ENCODE results near the gene INPP4A.

DNA sequence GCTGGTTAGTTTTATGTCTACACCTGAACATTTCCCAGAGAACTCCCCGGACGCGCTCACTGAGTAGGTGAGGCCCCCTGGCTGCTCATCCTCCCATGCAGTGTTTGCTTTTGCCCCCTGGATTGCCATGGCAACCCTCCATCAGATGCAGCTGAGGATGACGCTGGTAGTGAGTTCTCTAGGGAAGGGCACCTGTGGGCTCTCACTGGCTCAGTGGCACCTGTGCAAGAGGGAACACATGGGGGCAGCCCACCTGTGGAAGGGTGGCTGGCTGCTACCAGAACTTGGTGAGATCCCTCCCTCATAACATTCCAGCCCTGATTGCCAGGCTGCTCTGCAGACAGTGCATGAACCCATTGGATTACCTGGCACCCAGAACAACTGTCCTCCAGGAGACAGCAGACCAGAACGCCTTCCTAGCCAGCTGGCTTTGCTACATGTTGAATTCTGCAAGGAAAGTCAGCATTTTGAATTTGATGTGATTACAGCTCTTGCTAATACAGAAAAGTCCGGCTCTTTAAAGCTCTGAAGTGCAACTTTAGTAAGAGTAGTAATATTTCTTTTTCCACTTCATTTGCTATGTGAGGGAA, 142.0 kb downstream of the INPP4A start:
- TF ChIP-seq, protein P1, sequence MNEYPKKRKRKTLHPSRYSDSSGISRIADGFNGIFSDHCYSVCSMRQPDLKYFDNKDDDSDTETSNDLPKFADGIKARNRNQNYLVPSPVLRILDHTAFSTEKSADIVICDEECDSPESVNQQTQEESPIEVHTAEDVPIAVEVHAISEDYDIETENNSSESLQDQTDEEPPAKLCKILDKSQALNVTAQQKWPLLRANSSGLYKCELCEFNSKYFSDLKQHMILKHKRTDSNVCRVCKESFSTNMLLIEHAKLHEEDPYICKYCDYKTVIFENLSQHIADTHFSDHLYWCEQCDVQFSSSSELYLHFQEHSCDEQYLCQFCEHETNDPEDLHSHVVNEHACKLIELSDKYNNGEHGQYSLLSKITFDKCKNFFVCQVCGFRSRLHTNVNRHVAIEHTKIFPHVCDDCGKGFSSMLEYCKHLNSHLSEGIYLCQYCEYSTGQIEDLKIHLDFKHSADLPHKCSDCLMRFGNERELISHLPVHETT (CRISPR knock-in tag; conservative IDR thresholded peaks at IDR 0.05 in 1 of 2, IDR thresholded peaks at IDR 0.05 in 1 of 2) = no peak
- TF ChIP-seq SRF (CRISPR knock-in tag; IDR thresholded peaks at IDR 0.05) (no peak), RBM34 (IDR thresholded peaks at IDR 0.05; ENCODE audit: borderline replicate concordance, insufficient read depth, low read length) (no peak), CHD4 (IDR thresholded peaks at IDR 0.05; ENCODE audit: insufficient read depth, insufficient replicate concordance, low read depth, low read length, poor library complexity, severe bottlenecking) (no peak), ETV6 (IDR thresholded peaks at IDR 0.05; ENCODE audit: borderline replicate concordance in 1 of 2, low read depth in 2 of 2, low read length in 1 of 2) (no peak), ETV6 (CRISPR knock-in tag; IDR thresholded peaks at IDR 0.05; ENCODE audit: borderline replicate concordance) (no peak), EGR1 (conservative IDR thresholded peaks at IDR 0.05) (no peak), ZC3H4 (CRISPR knock-in tag; IDR thresholded peaks at IDR 0.05; ENCODE audit: borderline replicate concordance) (no peak), SMARCE1 (IDR thresholded peaks at IDR 0.05) (no peak)
- TF ChIP-seq, protein P2, sequence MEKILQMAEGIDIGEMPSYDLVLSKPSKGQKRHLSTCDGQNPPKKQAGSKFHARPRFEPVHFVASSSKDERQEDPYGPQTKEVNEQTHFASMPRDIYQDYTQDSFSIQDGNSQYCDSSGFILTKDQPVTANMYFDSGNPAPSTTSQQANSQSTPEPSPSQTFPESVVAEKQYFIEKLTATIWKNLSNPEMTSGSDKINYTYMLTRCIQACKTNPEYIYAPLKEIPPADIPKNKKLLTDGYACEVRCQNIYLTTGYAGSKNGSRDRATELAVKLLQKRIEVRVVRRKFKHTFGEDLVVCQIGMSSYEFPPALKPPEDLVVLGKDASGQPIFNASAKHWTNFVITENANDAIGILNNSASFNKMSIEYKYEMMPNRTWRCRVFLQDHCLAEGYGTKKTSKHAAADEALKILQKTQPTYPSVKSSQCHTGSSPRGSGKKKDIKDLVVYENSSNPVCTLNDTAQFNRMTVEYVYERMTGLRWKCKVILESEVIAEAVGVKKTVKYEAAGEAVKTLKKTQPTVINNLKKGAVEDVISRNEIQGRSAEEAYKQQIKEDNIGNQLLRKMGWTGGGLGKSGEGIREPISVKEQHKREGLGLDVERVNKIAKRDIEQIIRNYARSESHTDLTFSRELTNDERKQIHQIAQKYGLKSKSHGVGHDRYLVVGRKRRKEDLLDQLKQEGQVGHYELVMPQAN (IDR thresholded peaks at IDR 0.05; ENCODE audit: borderline replicate concordance) = no peak
- TF ChIP-seq, protein P3, sequence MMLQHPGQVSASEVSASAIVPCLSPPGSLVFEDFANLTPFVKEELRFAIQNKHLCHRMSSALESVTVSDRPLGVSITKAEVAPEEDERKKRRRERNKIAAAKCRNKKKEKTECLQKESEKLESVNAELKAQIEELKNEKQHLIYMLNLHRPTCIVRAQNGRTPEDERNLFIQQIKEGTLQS (IDR thresholded peaks at IDR 0.05) = no peak
- TF ChIP-seq, protein P3 (CRISPR knock-in tag; conservative IDR thresholded peaks at IDR 0.05) = no peak
